Skin of body (tissue), 2 donors: Measurements from ENCODE around the gene SLC35G3. TPM values are rescaled to one million over a fixed set of nuclear protein-coding genes. Genes with fewer than 3 reads are reported as not detected.
"Not testable (repeated sequence)": the region's sequence is repeated elsewhere in the genome, so short reads cannot be mapped to it uniquely, and the experiment has no call there.

Experiments used
- DNase-seq: peaks from one replicate; lab custom pipeline; 2025; lab: John Stamatoyannopoulos, UW
- total RNA-seq: library from RNA; depleted of rRNA; stranded (reverse); fragments of >200 nt; gene quantifications from one replicate; pipeline ENCODE4 v1.2.3, GENCODE V29; 2014

SLC35G3 gene
- total RNA-seq, 1 donor from 2014 or later = not detected

DNA sequence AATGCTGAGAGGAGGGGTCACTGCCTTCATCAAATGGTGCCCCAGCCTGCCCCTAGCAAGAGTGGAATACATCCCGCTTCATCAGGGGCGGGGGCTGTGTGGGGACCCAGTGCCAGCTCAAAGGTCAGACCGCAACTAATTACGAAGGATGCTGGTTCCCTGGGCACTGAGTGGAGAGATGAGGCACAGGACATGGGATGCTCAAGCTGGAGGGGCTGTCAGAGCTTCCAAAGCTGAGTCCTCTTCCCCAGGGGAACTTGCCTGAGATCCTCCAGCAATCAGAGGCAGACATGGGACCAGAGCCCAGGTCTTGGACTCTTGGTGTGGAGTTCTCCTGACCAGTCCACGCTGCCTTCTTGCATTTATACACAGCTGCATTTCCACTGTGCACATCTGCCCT lies 27.7 kb downstream of the SLC35G3 start:
- DNase-seq = no peak

- no peak for DNase-seq
These were observed 29.5 kb downstream of the SLC35G3 start for GRCh38 chr17:35164716-35165115.

DNA sequence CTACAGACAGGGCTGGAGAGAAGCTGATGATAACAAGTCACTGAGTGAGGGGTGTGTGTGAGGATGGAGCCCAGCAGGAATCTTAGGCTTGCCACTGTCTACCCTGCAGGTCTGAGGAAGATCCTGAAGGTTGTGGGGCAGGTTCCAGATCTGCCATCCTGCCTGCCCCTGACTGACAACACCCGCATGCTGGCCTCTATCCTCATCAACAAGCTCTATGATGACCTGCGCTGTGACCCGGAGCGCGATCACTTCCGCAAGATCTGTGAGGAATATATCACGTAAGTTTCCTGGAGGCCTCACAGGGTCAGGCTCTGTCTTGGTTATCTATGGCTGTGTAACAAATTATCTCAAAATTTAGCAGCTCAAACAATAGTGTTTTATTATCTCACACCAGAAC lies 30.3 kb downstream of the SLC35G3 start:
- DNase-seq = no peak

DNA sequence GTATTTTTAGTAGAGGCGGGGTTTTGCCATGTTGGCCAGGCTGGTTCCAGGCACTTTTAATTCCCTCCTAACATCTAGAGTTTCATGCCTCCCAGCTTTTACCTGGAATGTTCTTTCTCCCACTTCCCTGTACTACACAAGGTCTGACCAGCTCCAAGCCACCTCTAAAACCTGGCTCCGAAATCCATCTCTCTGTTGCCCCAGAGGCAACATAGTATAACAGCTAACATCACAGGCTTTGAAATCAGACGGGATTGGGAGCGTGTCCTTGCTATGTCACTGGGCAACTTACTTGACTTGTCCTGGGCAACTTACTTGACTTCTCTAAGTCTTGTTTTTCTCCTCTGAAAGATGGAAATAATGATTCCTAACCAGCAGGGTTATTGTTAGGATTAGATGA lies 31.4 kb downstream of the SLC35G3 start:
- no peak for DNase-seq

GRCh38 chr17:35161281-35161761 lies 32.9 kb downstream of the SLC35G3 start:
- no peak for DNase-seq

- no peak for DNase-seq
These were observed 33.6 kb downstream of the SLC35G3 start for GRCh38 chr17:35160354-35161201.

DNA sequence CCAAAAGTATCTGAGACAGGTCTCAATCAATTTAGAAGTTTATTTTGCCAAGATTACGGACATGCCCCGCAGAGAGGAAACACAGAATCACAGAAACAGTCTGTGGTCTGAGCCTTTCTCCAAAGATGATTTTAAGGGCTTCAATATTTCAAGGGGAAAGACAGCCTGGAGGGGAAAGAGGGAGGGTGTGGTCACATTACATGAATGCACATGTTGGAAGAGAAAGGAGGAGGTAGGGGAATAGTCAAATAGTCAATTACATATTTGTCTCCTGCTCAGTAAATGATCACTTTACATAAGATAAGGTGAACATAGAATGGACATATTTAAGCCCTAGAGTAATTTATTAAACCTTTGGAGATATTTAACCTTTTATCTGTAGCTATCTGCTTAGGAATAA lies 34.3 kb downstream of the SLC35G3 start:
- no peak for DNase-seq

- DNase-seq = no peak
These were observed 38.9 kb downstream of the SLC35G3 start for GRCh38 chr17:35155246-35155645.

GRCh38 chr17:35154196-35155165 lies 39.7 kb downstream of the SLC35G3 start:
- no peak for DNase-seq

DNA sequence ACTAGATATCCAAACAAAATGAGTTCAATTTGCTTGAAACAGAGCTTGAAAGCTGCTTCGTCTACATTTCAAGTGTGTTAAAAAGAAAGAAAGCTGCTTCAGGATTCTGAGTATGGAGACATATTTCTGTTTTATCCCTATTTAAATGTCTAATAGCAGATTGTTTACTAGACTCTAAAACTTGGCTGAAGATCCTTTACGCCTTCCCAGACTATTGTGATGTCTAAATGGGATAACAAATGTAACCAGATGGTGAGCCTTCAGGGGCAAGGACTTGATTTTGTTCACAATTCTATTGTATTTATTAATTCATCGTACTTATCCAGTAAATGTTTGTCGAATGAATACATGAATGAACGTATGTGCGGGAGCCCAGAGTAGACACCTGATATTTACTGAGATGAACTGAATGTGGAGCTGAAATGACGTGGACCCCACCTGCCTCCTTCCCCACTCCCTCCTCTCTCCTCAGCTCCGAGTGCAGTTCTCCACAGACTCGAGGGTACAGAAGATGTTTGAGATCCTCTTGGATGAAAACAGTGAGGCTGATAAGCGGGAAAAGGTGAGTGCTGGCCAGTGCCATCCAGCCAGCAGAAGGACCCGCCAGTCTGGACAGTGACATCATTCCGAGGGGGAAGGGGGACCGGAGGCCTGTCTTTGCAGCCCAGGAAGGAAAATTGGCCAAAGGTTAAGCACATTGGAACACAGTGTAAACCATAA lies 41.6 kb downstream of the SLC35G3 start:
- DNase-seq = no peak

DNA sequence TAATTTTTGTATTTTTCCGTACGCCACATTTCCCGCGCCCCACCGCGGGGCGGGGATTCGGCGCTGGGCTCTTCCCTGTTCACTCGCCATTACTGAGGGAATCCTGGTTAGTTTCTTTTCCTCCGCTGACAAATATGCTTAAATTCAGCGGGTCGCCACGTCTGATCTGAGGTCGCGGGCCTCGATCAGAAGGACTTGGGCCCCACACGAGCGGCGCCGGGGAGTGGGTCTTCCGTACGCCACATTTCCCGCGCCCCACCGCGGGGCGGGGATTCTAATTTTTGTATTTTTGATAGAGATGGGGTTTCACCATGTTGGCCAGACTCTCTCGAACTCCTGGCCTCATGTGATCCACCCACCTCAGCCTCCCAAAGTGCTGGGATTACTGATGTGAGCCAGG lies 43.1 kb downstream of the SLC35G3 start:
- DNase-seq = not testable (repeated sequence)

- DNase-seq = no peak
These were observed 44.3 kb downstream of the SLC35G3 start for GRCh38 chr17:35149941-35150340.

DNA sequence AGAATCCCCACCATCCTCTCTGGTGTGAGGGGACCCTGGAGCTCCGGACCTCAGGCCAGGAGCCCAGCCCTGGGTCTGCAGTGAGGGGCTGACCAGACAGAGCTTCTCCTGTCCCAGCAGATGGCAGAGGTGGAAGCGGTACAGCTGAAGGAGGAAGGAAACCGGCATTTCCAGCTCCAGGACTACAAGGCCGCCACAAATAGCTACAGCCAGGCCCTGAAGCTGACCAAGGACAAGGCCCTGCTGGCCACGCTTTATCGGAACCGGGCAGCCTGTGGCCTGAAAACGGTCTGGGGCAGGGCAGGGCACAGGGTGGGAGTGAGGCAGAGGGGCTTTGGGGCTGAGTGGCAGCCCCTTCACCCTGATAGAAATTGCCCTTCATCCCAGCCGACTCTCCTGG lies 46.0 kb downstream of the SLC35G3 start:
- no peak for DNase-seq

DNA sequence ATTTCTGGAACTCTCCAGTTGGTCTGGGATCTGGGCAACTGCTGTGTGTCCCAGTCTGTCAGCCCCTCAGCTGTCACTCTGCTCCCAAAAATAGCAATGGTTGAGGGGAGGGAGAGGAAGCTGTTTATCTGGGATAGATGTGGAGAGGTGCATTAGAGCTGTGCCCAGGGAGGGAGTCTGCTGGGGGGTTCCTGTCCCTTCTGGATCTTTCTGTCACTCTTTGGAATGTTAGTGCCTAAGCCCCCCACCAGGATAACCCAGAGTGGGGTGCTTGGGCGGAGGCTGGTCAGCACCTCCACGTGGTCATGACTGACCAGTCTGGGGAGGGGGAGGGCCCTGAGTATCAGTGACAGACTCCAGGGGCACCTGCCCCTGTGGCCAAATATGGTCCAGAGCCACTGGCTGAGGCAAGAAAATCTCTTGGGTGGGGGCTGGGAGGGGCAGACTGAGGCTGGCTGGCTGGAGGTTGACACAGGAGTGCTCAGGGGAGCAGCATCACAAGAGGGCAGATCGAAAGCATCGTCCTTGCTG lies 46.8 kb downstream of the SLC35G3 start, which contains the start of gene UNC45B:
UNC45B (plus strand) TSS at position 443 of the 531 bp plus-strand sequence. CDS start 447 bp downstream, outside the sequence.
- no peak for DNase-seq

DNA sequence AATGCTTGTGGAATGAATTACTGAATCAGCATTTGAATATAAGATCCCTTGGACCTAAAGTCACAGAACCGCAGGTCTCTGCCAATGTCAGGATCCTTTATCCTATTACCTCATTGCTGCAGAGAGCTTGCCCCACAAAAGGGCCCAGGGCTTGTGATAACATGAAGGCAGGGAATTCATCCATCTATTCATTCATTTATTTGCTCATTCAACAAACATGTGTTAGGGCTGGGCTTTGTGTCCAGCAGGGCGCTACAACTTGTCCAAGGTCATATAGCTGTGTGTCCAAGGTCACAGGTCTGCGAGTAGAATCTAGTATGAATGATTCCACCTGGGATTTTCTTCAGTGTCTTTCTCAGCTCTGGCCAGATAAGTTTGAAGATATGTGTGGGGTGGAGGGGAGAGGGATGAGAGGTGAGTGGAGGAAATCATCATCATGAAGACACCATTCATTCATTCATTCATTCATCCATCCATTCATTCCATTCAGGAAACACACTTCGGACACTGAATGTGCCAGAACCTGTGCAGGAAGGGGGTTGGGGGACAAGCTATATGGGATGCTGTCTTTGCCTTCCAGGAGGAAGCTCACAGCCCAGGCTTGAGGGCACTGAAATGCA lies 47.9 kb downstream of the SLC35G3 start:
- DNase-seq = no peak

DNA sequence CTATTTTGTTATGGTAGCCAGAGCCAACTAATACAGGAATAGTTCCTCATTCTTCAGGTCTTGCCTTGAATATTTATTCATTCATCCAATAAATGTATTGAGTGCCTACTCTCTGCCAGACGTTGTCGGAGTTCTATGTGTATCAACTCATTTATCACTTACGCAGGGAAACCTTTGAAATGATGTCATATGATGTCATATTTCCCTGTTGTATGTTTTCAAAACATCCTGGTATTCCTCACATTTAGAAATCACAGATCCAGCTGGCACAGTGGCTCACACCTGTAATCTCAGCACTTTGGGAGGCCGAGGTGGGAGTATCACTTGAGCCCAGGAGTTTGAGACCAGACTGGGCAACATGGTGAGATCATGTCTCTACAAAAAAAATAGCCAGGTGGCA lies 49.4 kb downstream of the SLC35G3 start:
- DNase-seq = no peak
